Inferior parietal cortex (tissue), 1 donor: ENCODE data around the gene ZNF425.
"Not testable (repeated sequence)": the region's sequence is repeated elsewhere in the genome, so short reads cannot be mapped to it uniquely, and the experiment has no call there.

Experiments
- DNase-seq: peaks from one replicate; pipeline ENCODE4 v3.0.0-alpha.2; 2016; ENCODE audit errors: extremely low spot score

Gene ZNF425

DNA sequence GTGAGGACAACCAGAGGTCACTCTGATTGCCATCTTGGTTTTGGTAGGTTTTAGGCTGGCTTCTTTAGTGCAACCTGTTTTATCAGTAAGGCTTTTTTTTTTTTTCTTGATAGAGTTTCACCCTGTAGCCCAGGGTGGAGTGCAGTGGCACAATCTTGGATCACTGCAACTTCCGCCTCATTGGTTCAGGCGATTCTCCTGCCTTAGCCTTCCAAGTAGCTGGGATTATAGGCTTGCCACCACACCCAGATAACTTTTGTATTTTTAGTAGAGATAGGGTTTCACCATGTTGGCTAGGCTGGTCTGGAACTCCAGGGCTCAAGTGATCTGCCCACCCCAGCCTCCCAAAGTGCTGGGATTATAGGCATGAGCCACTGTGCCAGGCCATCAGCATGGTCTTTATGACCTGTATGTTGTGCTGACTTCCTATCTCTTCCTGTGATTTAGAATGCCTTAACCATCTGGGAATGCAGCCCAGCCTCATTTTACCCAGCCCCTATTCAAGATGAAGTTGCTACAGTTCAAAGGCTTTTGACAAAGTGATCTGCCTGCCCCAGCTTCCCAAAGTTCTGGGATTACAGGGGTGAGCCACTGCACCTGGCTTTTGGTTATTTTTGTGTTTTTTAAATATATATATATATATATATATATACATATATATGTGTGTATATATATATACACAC, 7.0 kb upstream of the ZNF425 start:
- no peak for DNase-seq

DNA sequence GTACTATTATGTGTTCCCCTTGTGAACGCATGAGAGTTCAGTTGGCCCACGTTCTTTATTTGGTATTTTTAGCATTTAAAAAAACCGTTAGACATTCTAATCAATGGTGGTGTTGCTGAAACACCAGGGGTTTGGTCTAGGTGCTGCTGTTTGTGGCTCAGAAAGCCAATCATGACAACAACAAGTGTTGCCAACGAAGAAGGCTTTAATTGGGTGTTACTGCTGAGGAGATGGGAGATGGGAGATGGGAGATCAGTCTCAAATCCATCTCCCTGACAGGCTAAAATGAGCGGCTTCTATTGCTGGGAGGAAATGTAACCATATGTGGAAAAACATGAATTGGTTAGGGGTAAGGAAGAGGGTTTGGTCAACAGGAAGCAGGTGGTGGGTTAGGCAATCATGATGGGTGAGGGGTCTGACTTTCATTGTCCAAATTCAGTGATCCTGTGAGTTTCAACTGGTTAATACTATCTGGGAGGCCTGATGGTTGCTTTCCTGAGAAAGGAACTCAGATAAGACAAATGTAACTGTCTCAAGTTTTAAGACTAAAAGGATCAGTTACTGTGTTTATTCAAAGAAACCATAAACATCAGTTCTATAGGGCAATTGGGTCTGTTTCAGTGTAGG, 4.6 kb upstream of the ZNF425 start:
- DNase-seq = no peak

DNA sequence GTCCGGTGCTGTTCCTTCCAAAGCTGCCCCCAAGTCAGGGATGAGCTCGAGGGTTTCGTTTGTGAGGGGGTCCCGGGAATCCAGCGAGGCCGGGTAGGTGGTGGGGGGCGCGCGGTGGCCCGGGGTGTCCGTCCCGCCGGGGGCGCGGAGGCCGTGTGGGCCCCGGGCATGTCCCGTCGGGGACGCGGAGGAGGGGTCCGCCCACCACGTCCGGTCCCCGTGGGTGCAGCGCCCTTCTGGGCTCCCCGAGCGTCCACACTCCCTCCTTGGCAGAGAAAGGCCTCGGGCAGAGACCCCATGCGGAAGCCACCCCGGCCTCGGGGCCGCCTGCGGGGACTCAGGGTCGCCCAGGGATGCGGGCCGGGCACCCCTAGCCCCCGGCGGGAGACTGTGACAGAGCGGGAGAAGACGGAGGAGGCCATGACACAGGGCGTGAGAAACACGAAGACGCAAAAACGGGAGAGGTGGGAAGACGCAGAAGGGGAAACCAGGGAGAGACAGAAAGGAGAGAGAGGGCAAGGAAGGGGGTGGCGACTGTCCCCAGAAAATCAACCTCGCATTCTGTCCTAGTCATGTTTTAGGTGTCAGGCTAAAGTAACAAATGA, 640 bp upstream of the ZNF425 start:
- DNase-seq = peak; percentile 51

DNA sequence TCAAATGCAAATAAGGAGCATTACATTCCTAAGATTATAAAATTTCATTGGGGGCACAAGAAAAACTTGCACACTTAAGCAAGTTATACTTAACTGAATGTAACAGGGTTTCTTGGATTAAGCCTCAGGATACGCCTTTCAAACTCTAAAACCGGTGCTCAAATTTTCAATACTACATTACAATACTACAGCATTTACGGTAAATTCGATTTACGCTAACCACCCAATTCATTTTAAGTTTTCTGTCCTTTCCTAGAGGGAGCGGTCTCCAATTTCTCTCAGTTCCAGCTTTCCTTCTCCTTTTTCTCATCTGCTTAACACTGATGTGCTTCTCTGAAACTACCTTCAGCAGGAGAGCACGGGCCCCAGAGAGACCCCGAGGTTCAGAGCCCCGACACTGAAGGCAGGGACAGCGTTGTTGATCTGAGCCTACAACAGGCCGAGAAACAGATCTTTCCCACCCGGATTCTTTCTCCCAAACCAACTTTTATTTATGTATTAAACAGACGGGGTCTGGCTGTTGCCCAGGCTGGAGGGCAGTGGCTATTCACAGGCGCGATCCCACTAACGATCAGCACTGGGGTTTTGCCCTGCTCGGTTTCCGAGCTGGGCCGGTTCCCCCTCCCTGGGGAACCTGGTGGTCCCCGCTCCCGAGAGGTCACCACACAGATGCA, 798 bp downstream of the ZNF425 start:
- DNase-seq = no peak

DNA sequence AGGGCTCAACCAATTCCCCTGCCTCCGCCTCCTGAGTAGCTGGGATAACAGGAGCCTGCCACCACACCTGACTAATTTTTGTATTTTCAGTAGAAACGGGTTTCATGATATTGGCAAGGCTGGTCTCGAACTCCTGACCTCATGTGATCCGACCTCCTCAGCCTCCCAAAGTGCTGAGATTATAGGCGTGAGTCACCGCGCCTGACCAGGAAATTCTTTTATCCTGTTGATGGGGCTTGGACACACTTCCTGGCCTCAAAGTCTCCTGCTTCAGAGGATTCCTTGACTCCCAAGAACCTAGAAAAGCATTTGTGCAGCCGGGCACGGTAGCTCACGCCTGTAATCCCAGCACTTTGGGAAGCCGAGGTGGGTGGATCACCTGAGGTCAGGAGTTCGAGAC, 16.2 kb downstream of the ZNF425 start:
- DNase-seq = no peak

DNA sequence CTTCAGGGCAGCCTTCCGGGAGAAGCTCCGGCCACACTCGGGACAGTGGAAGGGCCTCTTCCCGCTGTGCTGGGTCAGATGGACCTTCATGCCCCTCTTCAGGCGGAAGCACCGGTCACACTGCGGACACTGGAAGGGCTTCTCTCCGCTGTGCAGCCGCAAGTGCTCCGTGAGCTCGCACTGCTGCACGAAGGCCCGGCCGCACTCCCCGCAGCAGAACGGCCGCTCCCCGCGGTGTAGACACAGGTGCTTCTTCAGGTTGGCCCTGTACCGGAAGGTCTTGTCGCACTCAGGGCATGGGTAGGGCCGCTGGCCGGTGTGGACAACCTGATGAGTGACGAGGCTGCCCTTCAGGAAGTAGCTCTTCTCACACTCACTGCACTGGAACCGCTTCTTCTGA, 21.4 kb downstream of the ZNF425 start:
- no peak for DNase-seq

DNA sequence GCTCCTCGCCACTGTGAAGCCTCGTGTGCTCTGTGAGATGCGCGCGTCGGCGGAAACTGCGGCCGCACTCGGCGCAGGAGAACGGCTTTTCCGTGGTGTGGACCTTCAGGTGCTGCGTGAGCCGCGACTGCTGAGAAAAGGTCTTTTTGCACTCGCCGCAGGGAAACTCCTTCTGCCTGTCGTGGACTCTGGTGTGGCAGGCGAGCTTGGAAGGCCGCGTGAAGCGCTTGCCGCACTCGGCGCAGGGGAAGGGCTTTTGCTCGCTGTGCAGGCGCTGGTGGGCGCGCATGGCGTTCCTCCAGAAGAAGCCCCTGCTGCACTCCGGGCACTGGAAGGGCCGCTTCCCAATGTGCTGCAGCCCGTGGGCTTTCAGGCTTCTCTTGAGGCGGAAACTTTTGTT, 21.9 kb downstream of the ZNF425 start:
- no peak for DNase-seq

DNA sequence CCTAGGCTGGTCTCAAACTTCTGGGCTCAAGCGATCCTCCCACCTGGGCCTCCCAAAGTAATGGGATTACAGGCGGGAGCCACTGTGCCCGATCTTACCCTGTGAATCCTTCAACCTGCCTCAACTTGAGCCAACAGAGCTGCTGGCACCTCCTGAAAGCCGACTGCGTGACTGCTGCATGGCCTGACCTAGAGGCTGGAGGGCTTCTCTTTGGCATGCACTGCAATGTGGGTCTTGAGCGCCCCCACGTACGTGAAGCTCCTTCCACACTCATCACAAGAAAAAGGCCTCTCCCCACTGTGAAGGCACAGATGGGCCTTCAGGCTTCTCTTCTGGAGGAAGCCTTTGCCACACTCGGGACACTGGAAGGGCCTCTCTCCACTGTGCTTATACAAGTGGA, 22.7 kb downstream of the ZNF425 start:
- no peak for DNase-seq

DNA sequence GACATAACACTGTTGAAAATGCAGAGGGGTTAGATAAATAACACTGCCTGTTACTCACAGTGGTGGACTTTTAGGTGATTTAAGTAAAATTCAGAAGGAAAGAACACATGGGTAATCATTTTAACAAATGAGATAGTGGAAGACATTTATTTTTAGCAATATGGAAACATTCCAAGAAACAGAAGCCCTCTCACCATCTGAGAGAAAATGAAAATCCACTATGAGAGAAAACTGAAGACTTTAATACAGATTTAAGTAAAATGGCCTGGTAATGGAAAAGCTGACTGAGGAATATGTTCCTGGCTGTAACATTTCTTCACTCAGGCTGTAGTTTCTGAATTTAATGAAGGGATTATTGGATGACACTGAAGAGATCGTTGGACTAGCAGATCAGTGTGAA, 23.5 kb downstream of the ZNF425 start:
- DNase-seq = no peak

DNA sequence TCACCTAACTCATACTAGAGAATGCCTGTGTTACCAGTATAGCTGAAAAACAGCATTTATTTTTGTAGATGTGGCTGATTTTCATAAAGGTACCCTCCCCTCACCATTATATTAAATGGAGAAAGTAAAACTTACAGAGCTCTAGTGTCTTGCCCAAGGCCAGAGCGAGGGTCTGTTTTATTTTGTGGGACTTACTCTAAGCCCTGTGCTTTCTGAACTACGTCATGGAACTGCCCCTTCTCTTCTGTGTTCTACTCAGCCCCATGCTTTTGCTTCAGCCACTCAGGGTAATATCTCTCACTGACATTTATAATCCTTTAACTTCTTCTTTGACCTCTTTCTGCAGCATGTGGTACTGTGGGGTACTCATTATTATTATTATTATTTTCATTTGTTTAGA, 25.3 kb downstream of the ZNF425 start:
- no peak for DNase-seq

DNA sequence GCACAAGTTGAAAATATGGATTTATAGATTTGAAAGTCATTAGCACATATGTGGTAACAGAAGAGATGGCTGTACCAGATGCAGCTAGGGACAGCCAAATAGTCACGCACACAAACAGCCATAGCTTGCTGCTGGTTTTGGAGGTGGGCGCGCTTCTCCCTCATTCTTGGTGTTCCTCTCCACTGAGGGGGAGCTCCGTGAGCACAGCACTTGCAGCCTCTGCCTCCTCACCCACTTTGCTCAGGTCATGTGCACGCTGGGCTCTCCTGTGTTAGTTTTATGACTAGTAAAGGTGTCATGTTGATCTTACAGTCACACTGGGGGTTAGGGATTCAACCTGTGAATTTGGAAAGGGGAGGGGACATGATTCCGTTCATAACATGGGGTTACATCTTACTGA, 27.1 kb downstream of the ZNF425 start:
- DNase-seq = no peak

DNA sequence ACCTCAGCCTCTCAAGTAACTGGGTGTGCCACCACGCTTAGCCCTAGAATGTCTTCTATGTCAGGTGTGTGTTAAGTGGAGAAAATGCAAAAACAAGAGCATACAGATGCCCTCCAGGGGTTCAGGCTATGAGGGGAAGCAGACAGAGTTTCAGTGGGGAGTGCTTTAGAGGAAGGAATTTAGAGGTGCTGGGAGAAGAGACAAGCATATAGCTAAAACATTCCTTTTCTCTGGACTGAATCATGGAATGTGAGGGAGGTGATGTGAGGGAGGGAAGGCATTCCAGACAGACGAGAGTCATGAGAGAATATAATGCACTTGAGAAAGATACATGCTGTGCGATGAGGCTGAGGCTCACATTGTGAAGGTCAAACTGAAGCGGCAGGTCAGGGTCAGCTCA, 29.0 kb downstream of the ZNF425 start:
- no peak for DNase-seq

DNA sequence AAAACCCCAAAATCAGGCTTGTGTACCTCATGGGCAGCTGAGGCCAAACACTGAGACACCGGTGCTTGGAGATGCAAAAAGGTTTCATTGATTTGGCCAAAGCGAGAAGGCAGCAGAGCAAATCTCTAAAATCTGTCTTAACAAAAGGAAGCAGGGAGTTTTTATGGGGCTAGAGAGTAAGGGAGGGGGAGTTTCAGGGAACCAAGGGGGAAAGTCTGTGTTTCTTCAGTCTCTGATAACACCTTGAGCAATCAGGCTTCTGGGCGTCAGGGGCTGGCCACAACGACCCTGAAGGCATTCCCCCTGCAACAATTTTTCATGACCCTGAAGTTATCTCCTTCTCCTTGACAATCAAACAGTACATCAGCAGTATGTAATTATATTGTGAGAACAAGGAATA, 32.9 kb downstream of the ZNF425 start:
- no peak for DNase-seq

DNA sequence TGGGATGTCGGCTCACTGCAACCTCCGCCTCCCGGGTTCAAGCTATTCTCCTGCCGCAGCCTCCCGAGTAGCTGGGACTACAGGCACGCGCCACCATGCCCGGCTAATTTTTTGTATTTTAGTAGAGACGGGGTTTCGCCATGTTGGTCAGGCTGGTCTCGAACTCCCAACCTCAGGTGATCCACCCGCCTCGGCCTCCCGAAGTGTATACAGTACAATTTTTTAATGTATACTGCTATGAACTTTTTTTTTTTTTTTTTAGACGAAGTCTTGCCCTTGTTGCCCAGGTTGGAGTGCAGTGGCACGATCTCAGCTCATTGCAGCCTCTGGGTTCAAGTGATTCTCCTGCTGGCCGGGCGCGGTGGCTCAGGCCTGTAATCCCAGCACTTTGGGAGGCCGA, 33.9 kb downstream of the ZNF425 start:
- not testable (repeated sequence) for DNase-seq

DNA sequence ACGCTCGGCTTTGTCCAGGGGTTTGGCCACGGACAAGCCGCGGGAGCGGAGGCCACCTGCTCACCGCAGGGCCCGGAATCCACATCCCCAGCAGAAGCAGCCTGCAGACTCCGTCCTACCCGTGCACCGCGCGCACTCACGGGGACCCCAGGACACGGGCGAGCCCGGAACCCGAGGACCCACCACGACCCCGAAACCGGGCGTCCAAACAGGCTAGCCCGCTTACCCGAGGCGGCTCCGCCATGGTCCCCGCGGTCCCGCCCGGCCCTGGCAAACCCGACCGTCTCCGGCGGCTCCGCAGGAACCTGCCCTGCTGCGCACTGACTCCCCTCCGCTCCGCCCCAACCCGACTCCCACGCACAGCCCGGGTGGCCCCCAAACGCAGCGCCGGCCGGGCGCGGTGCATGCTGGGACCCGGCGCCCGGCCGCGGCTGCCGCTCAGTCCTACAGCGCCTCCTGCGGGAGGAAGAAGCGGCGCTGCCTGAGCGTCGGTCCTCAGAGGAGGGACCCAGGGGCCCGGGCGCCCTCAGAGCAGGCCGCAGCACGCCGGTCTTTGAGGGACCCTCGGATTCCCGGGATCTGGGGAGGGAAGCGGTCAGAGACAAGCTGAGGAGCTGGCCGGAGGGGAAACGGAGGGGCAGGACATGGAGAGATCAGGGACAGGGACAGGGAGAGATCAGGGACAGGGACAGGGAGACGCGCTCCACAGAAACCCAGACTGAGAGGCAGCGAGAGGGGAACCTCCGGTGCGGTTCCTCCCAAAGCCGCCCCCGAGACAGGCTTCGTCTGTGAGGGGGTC, 35.5 kb downstream of the ZNF425 start, which contains the start of gene ZNF786:
Gene ZNF786, minus strand, starts transcription at position 322 of the 799 bp plus-strand sequence. Its CDS starts 78 bp downstream, at position 244.
- peak; percentile 88 for DNase-seq

DNA sequence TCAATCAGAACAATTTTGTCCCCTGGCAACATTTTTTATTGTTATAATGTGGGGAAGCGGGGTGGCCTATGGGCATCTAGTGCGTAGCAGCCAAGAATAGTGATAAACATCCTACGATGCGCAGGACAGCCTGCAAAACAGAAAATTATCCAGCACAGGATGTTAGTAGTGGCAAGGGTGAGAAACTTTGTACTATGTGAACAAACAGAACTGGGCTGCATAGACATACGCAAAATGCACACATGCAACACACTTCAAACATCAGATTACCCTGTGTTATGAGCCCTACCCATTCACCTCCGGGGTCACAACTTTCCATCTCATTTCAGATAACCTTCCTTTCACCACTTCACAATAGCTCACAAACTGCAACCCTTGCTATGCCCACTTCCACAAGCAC, 38.7 kb downstream of the ZNF425 start:
- DNase-seq = no peak

DNA sequence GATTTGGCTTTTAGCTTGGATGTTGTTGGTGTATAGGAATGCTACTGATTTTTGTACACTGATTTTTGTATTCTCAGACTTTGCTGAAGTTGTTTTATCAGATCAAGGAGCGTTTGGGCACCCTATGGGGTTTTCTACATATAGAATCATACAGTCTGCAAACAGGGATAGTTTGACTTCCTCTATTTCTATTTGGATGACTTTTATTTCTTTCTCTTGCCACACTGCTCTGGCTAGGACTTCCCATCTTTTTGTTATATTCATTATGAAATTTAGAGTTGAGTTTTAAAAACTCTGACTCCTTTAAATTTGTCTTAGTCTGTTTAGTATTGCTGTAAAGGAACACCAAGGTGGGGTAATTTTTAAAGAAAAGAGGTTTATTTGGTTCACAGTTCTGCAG, 40.3 kb downstream of the ZNF425 start:
- no peak for DNase-seq

DNA sequence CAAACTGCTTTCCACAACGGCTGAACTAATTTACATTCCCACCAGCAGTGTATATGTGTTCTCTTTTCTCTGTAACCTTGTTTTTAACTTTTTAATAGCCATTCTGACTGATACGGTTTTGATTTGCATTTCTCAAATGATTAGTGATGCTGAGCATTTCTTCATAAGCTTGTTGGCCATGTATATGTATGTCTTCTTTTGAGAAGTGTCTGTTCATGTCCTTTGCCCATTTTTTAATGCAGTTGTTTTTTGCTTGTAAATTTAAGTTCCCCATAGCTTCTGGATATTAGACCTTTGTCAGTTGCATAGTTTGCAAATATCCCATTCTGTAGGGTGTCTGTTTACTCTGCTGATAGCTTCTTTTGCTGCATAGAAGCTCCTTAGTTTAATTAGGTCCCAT, 41.7 kb downstream of the ZNF425 start:
- no peak for DNase-seq

DNA sequence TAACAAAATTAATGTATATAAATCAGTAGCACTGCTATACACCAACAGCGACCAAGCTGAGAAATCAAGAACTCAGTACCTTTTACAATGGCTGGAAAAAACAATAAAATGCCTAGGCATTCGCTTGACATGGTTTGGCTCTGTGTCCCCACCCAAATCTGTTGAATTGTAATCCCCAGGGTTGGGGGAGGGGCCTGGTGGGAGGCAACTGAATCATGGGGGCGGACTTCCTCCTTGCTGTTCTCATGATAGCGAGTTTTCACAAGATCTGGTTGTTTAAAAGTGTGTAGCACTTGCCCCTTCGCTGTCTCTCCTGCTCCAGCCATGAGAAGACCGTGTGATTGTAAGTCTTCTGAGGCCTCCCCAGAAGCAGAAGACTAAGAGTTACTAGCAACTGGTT, 44.2 kb downstream of the ZNF425 start:
- DNase-seq = no peak

DNA sequence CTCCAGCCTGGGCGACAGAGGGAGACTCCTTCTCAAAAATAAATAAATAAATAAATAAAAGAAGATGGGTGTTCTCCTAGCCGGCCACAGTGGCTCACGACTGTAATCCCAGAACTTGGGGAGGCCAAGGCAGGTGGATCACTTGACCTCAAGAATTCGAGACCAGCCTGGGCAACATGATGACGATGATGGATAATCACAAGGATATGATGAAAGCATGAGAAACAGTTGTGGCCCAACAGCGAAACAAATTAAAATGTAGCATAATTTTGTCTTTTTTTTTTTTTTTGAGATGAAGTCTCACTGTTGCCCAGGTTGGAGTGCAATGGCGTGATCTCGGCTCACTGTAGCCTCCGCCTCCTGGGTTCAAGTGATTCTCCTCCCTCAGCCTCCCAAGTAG, 48.5 kb downstream of the ZNF425 start:
- no peak for DNase-seq

DNA sequence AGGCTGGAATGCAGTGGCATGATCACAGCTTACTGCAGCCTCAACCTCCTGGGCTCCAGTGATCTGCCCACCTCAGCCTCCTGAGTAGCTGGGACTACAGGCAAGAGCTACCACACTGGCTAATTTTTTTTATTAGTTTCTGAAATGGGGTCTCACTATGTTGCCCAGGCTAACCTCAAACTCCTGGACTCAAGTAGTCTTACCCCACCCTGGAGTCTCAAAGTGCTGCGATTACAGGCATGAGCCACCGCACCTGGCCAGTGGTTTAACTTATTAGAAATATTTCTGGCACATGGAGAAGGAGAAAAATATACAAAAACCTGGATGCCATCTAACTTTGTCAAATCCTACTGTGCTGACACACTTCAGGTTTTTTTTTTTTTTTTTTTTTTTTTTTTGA, 50.8 kb downstream of the ZNF425 start:
- DNase-seq = no peak
